WTC11 (cell line): ENCODE results near the gene STK24. TPM values are rescaled to one million over a fixed set of nuclear protein-coding genes. Genes with fewer than 3 reads are reported as not detected.

Experiments used
- ATAC-seq: fragments of 200-7000 bp; cut with Tn5 transposase; 2 replicates; pipeline ENCODE4 v1.10.0; 2021; ENCODE audit warnings: mild to moderate bottlenecking, moderate library complexity
- CTCF ChIA-PET: fragments of 300-600 bp; sonication (Branson Sonifier 250); formaldehyde crosslinking; loops from one replicate; lab custom pipeline; 2021; ENCODE audit warnings: antibody characterized with exemption; lab: Charles Lee
- POLR2A ChIA-PET: fragments of 350-600 bp; sonication (Branson Sonifier 250); formaldehyde crosslinking; loops from one replicate; lab custom pipeline; 2021; ENCODE audit warnings: antibody characterized with exemption; lab: Charles Lee
- DNase-seq: peaks from one replicate; pipeline ENCODE4 v3.0.0; 2021; ENCODE audit warnings: low spot score
- H3K27ac Mint-ChIP-seq: 2 replicates; pipeline ENCODE4 v1.8.0; 2021; ENCODE audit warnings: mixed read lengths
- H3K27me3 Mint-ChIP-seq: 2 replicates; pipeline ENCODE4 v1.8.0; 2021; ENCODE audit warnings: low read depth, mild to moderate bottlenecking, moderate library complexity, mixed read lengths
- H3K36me3 Mint-ChIP-seq: 2 replicates; pipeline ENCODE4 v1.8.0; 2021; ENCODE audit warnings: mixed read lengths
- H3K4me1 Mint-ChIP-seq: 2 replicates; pipeline ENCODE4 v1.8.0; 2022; ENCODE audit warnings: mixed read lengths
- H3K4me3 Mint-ChIP-seq: 2 replicates; pipeline ENCODE4 v1.8.0; 2021; ENCODE audit warnings: mild to moderate bottlenecking, moderate library complexity, mixed read lengths
- H3K9me3 Mint-ChIP-seq: 2 replicates; pipeline ENCODE4 v1.8.0; 2021; ENCODE audit warnings: mixed read lengths
- CBFB ChIP-seq: sonication (generic); formaldehyde crosslinking; IDR thresholded peaks from 2 replicates; pipeline ENCODE4 v1.8.1; 2022; ENCODE audit warnings: mild to moderate bottlenecking, low read depth, missing genetic modification reagents
- ETV6 ChIP-seq: sonication (generic); formaldehyde crosslinking; IDR thresholded peaks from 2 replicates; pipeline ENCODE4 v1.8.1; 2022; ENCODE audit warnings: mild to moderate bottlenecking, missing genetic modification reagents
- FOXP1 ChIP-seq: sonication (generic); formaldehyde crosslinking; IDR thresholded peaks from 2 replicates; pipeline ENCODE4 v1.8.0; 2022; ENCODE audit warnings: missing genetic modification reagents, mild to moderate bottlenecking, moderate library complexity, borderline replicate concordance
- HMGA2 ChIP-seq: fragments of 250-450 bp; sonication (Bioruptor Pico); IDR thresholded peaks from 2 replicates; pipeline ENCODE4 v1.4.0; 2021; ENCODE audit warnings: mild to moderate bottlenecking, moderate library complexity
- KAT7 ChIP-seq: sonication (generic); formaldehyde crosslinking; IDR thresholded peaks from 2 replicates; pipeline ENCODE4 v1.8.1; 2023; ENCODE audit warnings: missing genetic modification reagents, mild to moderate bottlenecking, borderline replicate concordance
- MYBL2 ChIP-seq: sonication (generic); formaldehyde crosslinking; IDR thresholded peaks from 2 replicates; pipeline ENCODE4 v1.8.1; 2023; ENCODE audit warnings: mild to moderate bottlenecking, moderate library complexity, missing genetic modification reagents
- NFE2L1 ChIP-seq: sonication (generic); formaldehyde crosslinking; IDR thresholded peaks from 2 replicates; pipeline ENCODE4 v1.8.1; 2023; ENCODE audit warnings: missing genetic modification reagents
- NR2C2 ChIP-seq: sonication (generic); formaldehyde crosslinking; IDR thresholded peaks from 2 replicates; pipeline ENCODE4 v1.8.0; 2022; ENCODE audit warnings: mild to moderate bottlenecking, missing genetic modification reagents
- RELA ChIP-seq: sonication (generic); formaldehyde crosslinking; IDR thresholded peaks from 2 replicates; pipeline ENCODE4 v1.8.1; 2022; ENCODE audit warnings: missing genetic modification reagents, mild to moderate bottlenecking, borderline replicate concordance
- SP1 ChIP-seq: sonication (generic); formaldehyde crosslinking; conservative IDR thresholded peaks from 2 replicates; pipeline ENCODE4 v1.8.1; 2022; ENCODE audit warnings: missing genetic modification reagents
- TEAD1 ChIP-seq: sonication (generic); formaldehyde crosslinking; IDR thresholded peaks from 2 replicates; pipeline ENCODE4 v1.8.0; 2022; ENCODE audit warnings: mild to moderate bottlenecking, missing genetic modification reagents
- TEAD4 ChIP-seq: sonication (generic); formaldehyde crosslinking; IDR thresholded peaks from 2 replicates; pipeline ENCODE4 v1.8.0; 2022; ENCODE audit warnings: mild to moderate bottlenecking, missing genetic modification reagents
- TP53 ChIP-seq: sonication (generic); formaldehyde crosslinking; IDR thresholded peaks from 2 replicates; pipeline ENCODE4 v1.8.1; 2023; ENCODE audit warnings: mild to moderate bottlenecking, missing genetic modification reagents
- ZBTB21 ChIP-seq: sonication (generic); formaldehyde crosslinking; IDR thresholded peaks from 2 replicates; pipeline ENCODE4 v1.8.1; 2023; ENCODE audit warnings: mild to moderate bottlenecking, missing genetic modification reagents, borderline replicate concordance
- ZNF121 ChIP-seq: sonication (generic); formaldehyde crosslinking; IDR thresholded peaks from 2 replicates; pipeline ENCODE4 v1.8.0; 2023; ENCODE audit warnings: missing genetic modification reagents
- ZNF423 ChIP-seq: fragments of 250-450 bp; sonication (Bioruptor Pico); IDR thresholded peaks from 2 replicates; pipeline ENCODE4 v2.1.2; 2022; ENCODE audit warnings: mild to moderate bottlenecking, moderate library complexity
- total RNA-seq: library from RNA; stranded (reverse); gene quantifications from 3 replicates; pipeline ENCODE4 v1.2.3, GENCODE V29; 2021
- TF ChIP-seq, protein P1 (sequence below): sonication (generic); formaldehyde crosslinking; IDR thresholded peaks from 2 replicates; pipeline ENCODE4 v1.8.1; 2022; ENCODE audit warnings: mild to moderate bottlenecking, missing genetic modification reagents, moderate library complexity, borderline replicate concordance
- TF ChIP-seq, protein P2 (sequence below): sonication (generic); formaldehyde crosslinking; IDR thresholded peaks from 2 replicates; pipeline ENCODE4 v1.8.1; 2023; ENCODE audit warnings: mild to moderate bottlenecking, missing genetic modification reagents
- TF ChIP-seq, protein P3 (sequence below): sonication (generic); formaldehyde crosslinking; IDR thresholded peaks from 2 replicates; pipeline ENCODE4 v1.8.1; 2023; ENCODE audit warnings: mild to moderate bottlenecking, missing genetic modification reagents, moderate library complexity
- TF ChIP-seq, protein P4 (sequence below): fragments of 250-450 bp; sonication (Bioruptor Pico); IDR thresholded peaks from 2 replicates; pipeline ENCODE4 v1.9.0; 2021; ENCODE audit warnings: mild to moderate bottlenecking
- TF ChIP-seq, protein P5 (sequence below): sonication (generic); formaldehyde crosslinking; IDR thresholded peaks from 2 replicates; pipeline ENCODE4 v1.8.1; 2023; ENCODE audit warnings: mild to moderate bottlenecking, missing genetic modification reagents, moderate library complexity
- TF ChIP-seq, protein P6 (sequence below): sonication (generic); formaldehyde crosslinking; conservative IDR thresholded peaks from 2 replicates; pipeline ENCODE4 v1.8.1; 2022; ENCODE audit warnings: mild to moderate bottlenecking, missing genetic modification reagents
- TF ChIP-seq, protein P7 (sequence below): sonication (generic); formaldehyde crosslinking; IDR thresholded peaks from 2 replicates; pipeline ENCODE4 v1.8.0; 2022; ENCODE audit warnings: mild to moderate bottlenecking, missing genetic modification reagents

Gene STK24
- total RNA-seq, 1 experiment from 2014 or later = 138 TPM

DNA sequence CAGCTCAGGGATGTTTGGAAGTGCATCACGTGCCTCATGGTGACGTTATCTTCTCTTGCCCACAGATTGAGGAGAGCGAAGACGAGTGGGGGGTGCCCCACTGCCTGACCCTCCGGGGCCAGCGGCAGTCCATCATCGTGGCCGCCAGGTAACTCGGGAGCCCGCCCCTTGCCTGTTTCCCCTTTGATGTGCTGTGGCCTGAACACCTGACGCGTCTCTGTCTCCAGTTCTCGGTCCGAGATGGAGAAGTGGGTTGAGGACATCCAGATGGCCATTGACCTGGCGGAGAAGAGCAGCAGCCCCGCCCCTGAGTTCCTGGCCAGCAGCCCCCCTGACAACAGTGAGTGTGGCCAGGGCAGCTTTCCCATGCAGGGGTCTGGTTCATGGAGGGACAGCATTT, 137.0 kb downstream of the STK24 start:
- Mint-ChIP-seq H3K4me1 (peaks cover under 1% of the 10 kb centered on the region), H3K4me3 (no peak overlapping the region), H3K9me3 (no peaks in the 10 kb centered on the region), H3K27me3 (no peaks in the 10 kb centered on the region), H3K27ac (no peak overlapping the region), H3K36me3 (peaks cover 8% of the 10 kb centered on the region)
- CTCF ChIA-PET = no interaction called here
- no peak for DNase-seq
- POLR2A ChIA-PET = no interaction called here
- ATAC-seq = no peak
- TF ChIP-seq ETV6 = no peak
- no peak for TF ChIP-seq ZBTB21
- no peak for TF ChIP-seq FOXP1 (CRISPR knock-in tag)
- no peak for TF ChIP-seq TEAD4 (CRISPR knock-in tag)
- TF ChIP-seq ZNF121 (CRISPR knock-in tag) = no peak
- no peak for TF ChIP-seq NR2C2
- TF ChIP-seq, protein P1, sequence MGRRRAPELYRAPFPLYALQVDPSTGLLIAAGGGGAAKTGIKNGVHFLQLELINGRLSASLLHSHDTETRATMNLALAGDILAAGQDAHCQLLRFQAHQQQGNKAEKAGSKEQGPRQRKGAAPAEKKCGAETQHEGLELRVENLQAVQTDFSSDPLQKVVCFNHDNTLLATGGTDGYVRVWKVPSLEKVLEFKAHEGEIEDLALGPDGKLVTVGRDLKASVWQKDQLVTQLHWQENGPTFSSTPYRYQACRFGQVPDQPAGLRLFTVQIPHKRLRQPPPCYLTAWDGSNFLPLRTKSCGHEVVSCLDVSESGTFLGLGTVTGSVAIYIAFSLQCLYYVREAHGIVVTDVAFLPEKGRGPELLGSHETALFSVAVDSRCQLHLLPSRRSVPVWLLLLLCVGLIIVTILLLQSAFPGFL (CRISPR knock-in tag) = no peak
- no peak for TF ChIP-seq NFE2L1 (CRISPR knock-in tag)
- TF ChIP-seq, protein P2, sequence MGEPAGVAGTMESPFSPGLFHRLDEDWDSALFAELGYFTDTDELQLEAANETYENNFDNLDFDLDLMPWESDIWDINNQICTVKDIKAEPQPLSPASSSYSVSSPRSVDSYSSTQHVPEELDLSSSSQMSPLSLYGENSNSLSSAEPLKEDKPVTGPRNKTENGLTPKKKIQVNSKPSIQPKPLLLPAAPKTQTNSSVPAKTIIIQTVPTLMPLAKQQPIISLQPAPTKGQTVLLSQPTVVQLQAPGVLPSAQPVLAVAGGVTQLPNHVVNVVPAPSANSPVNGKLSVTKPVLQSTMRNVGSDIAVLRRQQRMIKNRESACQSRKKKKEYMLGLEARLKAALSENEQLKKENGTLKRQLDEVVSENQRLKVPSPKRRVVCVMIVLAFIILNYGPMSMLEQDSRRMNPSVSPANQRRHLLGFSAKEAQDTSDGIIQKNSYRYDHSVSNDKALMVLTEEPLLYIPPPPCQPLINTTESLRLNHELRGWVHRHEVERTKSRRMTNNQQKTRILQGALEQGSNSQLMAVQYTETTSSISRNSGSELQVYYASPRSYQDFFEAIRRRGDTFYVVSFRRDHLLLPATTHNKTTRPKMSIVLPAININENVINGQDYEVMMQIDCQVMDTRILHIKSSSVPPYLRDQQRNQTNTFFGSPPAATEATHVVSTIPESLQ (CRISPR knock-in tag) = no peak
- TF ChIP-seq CBFB (CRISPR knock-in tag) = no peak
- no peak for TF ChIP-seq SP1 (CRISPR knock-in tag)
- TF ChIP-seq RELA = no peak
- TF ChIP-seq, protein P3, sequence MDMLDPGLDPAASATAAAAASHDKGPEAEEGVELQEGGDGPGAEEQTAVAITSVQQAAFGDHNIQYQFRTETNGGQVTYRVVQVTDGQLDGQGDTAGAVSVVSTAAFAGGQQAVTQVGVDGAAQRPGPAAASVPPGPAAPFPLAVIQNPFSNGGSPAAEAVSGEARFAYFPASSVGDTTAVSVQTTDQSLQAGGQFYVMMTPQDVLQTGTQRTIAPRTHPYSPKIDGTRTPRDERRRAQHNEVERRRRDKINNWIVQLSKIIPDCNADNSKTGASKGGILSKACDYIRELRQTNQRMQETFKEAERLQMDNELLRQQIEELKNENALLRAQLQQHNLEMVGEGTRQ (CRISPR knock-in tag) = no peak
- no peak for TF ChIP-seq ZNF423
- TF ChIP-seq, protein P4, sequence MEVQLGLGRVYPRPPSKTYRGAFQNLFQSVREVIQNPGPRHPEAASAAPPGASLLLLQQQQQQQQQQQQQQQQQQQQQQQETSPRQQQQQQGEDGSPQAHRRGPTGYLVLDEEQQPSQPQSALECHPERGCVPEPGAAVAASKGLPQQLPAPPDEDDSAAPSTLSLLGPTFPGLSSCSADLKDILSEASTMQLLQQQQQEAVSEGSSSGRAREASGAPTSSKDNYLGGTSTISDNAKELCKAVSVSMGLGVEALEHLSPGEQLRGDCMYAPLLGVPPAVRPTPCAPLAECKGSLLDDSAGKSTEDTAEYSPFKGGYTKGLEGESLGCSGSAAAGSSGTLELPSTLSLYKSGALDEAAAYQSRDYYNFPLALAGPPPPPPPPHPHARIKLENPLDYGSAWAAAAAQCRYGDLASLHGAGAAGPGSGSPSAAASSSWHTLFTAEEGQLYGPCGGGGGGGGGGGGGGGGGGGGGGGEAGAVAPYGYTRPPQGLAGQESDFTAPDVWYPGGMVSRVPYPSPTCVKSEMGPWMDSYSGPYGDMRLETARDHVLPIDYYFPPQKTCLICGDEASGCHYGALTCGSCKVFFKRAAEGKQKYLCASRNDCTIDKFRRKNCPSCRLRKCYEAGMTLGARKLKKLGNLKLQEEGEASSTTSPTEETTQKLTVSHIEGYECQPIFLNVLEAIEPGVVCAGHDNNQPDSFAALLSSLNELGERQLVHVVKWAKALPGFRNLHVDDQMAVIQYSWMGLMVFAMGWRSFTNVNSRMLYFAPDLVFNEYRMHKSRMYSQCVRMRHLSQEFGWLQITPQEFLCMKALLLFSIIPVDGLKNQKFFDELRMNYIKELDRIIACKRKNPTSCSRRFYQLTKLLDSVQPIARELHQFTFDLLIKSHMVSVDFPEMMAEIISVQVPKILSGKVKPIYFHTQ (CRISPR knock-in tag) = no peak
- no peak for TF ChIP-seq MYBL2

DNA sequence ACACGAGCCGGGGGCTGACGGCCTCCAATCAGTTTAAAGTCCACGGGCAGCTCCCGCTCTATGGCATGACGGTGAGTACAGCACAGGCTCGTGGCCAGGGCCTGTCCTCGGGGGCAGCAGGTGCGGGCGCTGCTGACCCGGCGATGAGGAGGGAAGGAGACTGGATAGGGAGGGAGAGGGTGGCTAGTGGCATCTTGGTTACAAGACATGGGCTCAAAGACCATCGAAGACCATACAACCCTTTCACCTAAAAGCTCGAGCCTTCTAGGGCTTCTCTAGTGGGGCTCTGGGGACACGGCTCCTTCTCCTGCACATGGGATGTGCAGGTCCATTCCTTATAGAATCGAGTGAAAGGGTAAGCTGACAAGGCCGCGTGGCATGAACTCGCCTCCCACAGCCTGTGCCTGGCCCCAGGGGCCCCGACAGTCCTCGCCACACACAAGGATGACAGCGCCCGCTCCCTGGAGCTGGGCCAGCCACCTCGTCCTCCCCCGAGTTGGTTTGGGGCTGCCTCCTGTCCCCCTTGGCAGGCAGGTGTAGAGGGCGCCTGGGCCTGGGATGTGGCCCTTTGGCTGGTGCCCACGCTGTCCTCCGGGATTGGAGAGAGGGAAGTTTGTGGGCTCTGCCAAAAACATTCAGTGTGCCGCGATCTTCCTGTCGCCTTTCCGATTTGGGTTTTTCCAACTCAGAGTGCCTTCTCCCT, 137.6 kb downstream of the STK24 start:
- CTCF ChIA-PET = no interaction called here
- TF ChIP-seq, protein P5, sequence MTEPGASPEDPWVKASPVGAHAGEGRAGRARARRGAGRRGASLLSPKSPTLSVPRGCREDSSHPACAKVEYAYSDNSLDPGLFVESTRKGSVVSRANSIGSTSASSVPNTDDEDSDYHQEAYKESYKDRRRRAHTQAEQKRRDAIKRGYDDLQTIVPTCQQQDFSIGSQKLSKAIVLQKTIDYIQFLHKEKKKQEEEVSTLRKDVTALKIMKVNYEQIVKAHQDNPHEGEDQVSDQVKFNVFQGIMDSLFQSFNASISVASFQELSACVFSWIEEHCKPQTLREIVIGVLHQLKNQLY (CRISPR knock-in tag) = no peak
- TF ChIP-seq KAT7 (CRISPR knock-in tag) = no peak
- no peak for TF ChIP-seq ZNF121 (CRISPR knock-in tag)
- TF ChIP-seq TEAD1 (CRISPR knock-in tag) = no peak
- TF ChIP-seq HMGA2 (CRISPR knock-in tag) = no peak
- TF ChIP-seq, protein P3 (CRISPR knock-in tag) = no peak
- TF ChIP-seq, protein P6, sequence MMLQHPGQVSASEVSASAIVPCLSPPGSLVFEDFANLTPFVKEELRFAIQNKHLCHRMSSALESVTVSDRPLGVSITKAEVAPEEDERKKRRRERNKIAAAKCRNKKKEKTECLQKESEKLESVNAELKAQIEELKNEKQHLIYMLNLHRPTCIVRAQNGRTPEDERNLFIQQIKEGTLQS (CRISPR knock-in tag) = no peak
- TF ChIP-seq ZNF423 = no peak
- TF ChIP-seq, protein P7, sequence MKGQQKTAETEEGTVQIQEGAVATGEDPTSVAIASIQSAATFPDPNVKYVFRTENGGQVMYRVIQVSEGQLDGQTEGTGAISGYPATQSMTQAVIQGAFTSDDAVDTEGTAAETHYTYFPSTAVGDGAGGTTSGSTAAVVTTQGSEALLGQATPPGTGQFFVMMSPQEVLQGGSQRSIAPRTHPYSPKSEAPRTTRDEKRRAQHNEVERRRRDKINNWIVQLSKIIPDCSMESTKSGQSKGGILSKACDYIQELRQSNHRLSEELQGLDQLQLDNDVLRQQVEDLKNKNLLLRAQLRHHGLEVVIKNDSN (CRISPR knock-in tag) = no peak
- no peak for TF ChIP-seq TP53 (CRISPR knock-in tag)
- TF ChIP-seq, all 79 proteins: peak for 0
- no peak overlapping the region for H3K27ac Mint-ChIP-seq

More for the DNA sequence above, 137.6 kb downstream of the STK24 start:
- no peaks in the 10 kb centered on the region for H3K9me3 Mint-ChIP-seq
- ATAC-seq = no peak
- H3K4me3 Mint-ChIP-seq = no peak overlapping the region
- H3K27me3 Mint-ChIP-seq = no peaks in the 10 kb centered on the region
- no peak for DNase-seq
- no peaks in the 10 kb centered on the region for H3K4me1 Mint-ChIP-seq
- H3K36me3 Mint-ChIP-seq = peaks cover 8% of the 10 kb centered on the region
- POLR2A ChIA-PET = no interaction called here
